B cell (primary cell): ENCODE data around the gene GPR173. TPM values are rescaled to one million over a fixed set of nuclear protein-coding genes. Genes with fewer than 3 reads are reported as not detected.

Source experiments
- ATAC-seq: fragments of 200-7000 bp; cut with Tn5 transposase; one replicate; pipeline ENCODE4 v1.10.0; 2021; ENCODE audit warnings: low read depth, mild to moderate bottlenecking, moderate number of reproducible peaks, moderate library complexity
- CTCF ChIA-PET: fragments of 350-600 bp; sonication (Branson Sonifier 250); formaldehyde crosslinking; loops from one replicate; lab custom pipeline; 2021; ENCODE audit warnings: antibody characterized with exemption, inconsistent platforms; lab: Charles Lee
- POLR2A ChIA-PET: fragments of 350-600 bp; sonication (Branson Sonifier 250); formaldehyde crosslinking; loops from one replicate; lab custom pipeline; 2021; ENCODE audit warnings: antibody characterized with exemption; lab: Charles Lee
- DNase-seq: peaks from one replicate; pipeline ENCODE4 v3.0.0; 2013
- H2AFZ ChIP-seq: 2 replicates; pipeline ENCODE4 v1.6.1; 2012; ENCODE audit warnings: mild to moderate bottlenecking, low read depth, low read length; ENCODE audit not compliant: insufficient read depth, poor library complexity, severe bottlenecking
- H3K27ac ChIP-seq, 2 donors: 1 replicate in 1 of 2; 2 replicates in 1 of 2; pipeline ENCODE4 v1.5.1; 2012 to 2013; ENCODE audit warnings: low read length in 2 of 2, mild to moderate bottlenecking in 2 of 2, moderate library complexity in 1 of 2
- H3K27me3 ChIP-seq, 4 experiments: fragments of 200-600 bp in 1 of 4; sonication (generic) in 1 of 4; replicated peaks in 1 of 4; 1 replicate in 2 of 4; 2 replicates in 2 of 4; pipeline versions ENCODE4 v1.6.1 to v1.7.0; 2013 to 2016; ENCODE audit warnings: low read length in 3 of 4, mild to moderate bottlenecking in 2 of 4, mixed read lengths in 1 of 4, moderate library complexity in 1 of 4; ENCODE audit not compliant: insufficient read depth in 4 of 4, control insufficient read depth in 3 of 4; ENCODE audit errors: control extremely low read depth in 1 of 4
- H3K36me3 ChIP-seq, 2 experiments: replicated peaks in 1 of 2; 1 replicate in 1 of 2; 2 replicates in 1 of 2; pipeline versions ENCODE4 v1.6.1 to v1.7.1; 2013; ENCODE audit warnings: low read length in 1 of 2; ENCODE audit not compliant: insufficient read depth in 2 of 2, control insufficient read depth in 1 of 2; ENCODE audit errors: control extremely low read depth in 1 of 2, extremely low read depth in 1 of 2
- H3K4me1 ChIP-seq, 2 donors: fragments of 200-600 bp in 1 of 2; sonication (generic) in 1 of 2; 1 replicate in 1 of 2; 2 replicates in 1 of 2; pipeline versions ENCODE4 v1.5.1 to v1.6.1; 2013 to 2017; ENCODE audit warnings: low read length in 2 of 2; ENCODE audit not compliant: control insufficient read depth in 2 of 2, insufficient read depth in 2 of 2
- H3K4me2 ChIP-seq: replicated peaks from 2 replicates; pipeline ENCODE3; 2012; ENCODE audit warnings: mild to moderate bottlenecking, low read depth, low read length; ENCODE audit not compliant: poor library complexity, severe bottlenecking
- H3K4me3 ChIP-seq, 5 experiments: fragments of 200-600 bp in 1 of 5; sonication (generic) in 1 of 5; 1 replicate in 3 of 5; 2 replicates in 2 of 5; pipeline versions ENCODE4 v1.5.1 to v1.7.0; 2011 to 2016; ENCODE audit warnings: low read length in 4 of 5, mild to moderate bottlenecking in 4 of 5, low read depth in 2 of 5, control low read depth in 1 of 5, moderate library complexity in 1 of 5; ENCODE audit not compliant: insufficient read depth in 1 of 5; ENCODE audit errors: control extremely low read depth in 1 of 5, extremely low read depth in 1 of 5
- H3K79me2 ChIP-seq: fragments of 200-600 bp; sonication (generic); one replicate; pipeline ENCODE4 v1.6.0; 2016; ENCODE audit warnings: low read length; ENCODE audit not compliant: control insufficient read depth, insufficient read depth
- H3K9ac ChIP-seq: fragments of 200-600 bp; sonication (generic); 2 replicates; pipeline ENCODE4 v1.6.1; 2017; ENCODE audit warnings: mild to moderate bottlenecking, low read length, moderate library complexity
- H3K9me3 ChIP-seq, 3 donors: one replicate each; pipeline versions ENCODE4 v1.6.1 to v1.7.1; 2013; ENCODE audit warnings: low read length in 2 of 3; ENCODE audit not compliant: control insufficient read depth in 2 of 3, insufficient read depth in 1 of 3; ENCODE audit errors: control extremely low read depth in 1 of 3
- H4K20me1 ChIP-seq: 2 replicates; pipeline ENCODE4 v1.6.0; 2012; ENCODE audit warnings: mild to moderate bottlenecking, low read length; ENCODE audit not compliant: insufficient read depth, control insufficient read depth, poor library complexity, severe bottlenecking
- H3K27ac Mint-ChIP-seq: one replicate; pipeline ENCODE4 v1.8.0; 2021; ENCODE audit warnings: mixed read lengths
- H3K27me3 Mint-ChIP-seq: one replicate; pipeline ENCODE4 v1.8.0; 2021; ENCODE audit warnings: mixed read lengths
- H3K4me1 Mint-ChIP-seq: one replicate; pipeline ENCODE4 v1.8.0; 2021; ENCODE audit warnings: mixed read lengths
- H3K4me3 Mint-ChIP-seq: one replicate; pipeline ENCODE4 v1.8.0; 2021; ENCODE audit warnings: mixed read lengths
- H3K9me3 Mint-ChIP-seq: one replicate; pipeline ENCODE4 v1.8.0; 2022; ENCODE audit warnings: mixed read lengths; ENCODE audit not compliant: insufficient read depth
- EZH2 ChIP-seq: IDR thresholded peaks from 2 replicates; pipeline ENCODE4 v1.6.1; 2012; ENCODE audit warnings: borderline replicate concordance, low read depth, mild to moderate bottlenecking, moderate library complexity, low read length; ENCODE audit not compliant: insufficient read depth, poor library complexity, severe bottlenecking
- WGBS: methylation state at CpG from one replicate; pipeline ENCODE4 v1.1.5; 2013; ENCODE audit warnings: missing lambda C conversion rate; ENCODE audit not compliant: insufficient coverage; 5-methylcytosine and 5-hydroxymethylcytosine counted together
- intact Hi-C: fragments of 100-400 bp; cut with micrococcal nuclease; formaldehyde crosslinking; loops from one replicate; pipeline ENCODE4 v1.10.0; 2022
- polyA plus RNA-seq: library from polyadenylated mRNA; depleted of rRNA; stranded (reverse); fragments of >200 nt; gene quantifications from 2 replicates; pipeline ENCODE4 v1.2.3, GENCODE V29; 2012
- total RNA-seq, 2 donors: library from RNA; stranded (reverse); fragments of 120-200 nt in 1 of 2; gene quantifications; 1 replicate in 1 of 2; 2 replicates in 1 of 2; pipeline versions ENCODE4 v1.2.3 to v1.2.4, GENCODE V29; 2013 to 2022
- TF ChIP-seq, protein P1 (sequence below): fragments of 200-600 bp; IDR thresholded peaks from one replicate; pipeline ENCODE4 v1.8.0; 2022; ENCODE audit warnings: antibody characterized with exemption, mild to moderate bottlenecking

The GPR173 gene
- total and polyA plus RNA-seq, 2 donors (not counting 1 experiment from before 2014, with no cell fraction given): 0.12 TPM; not detected in 1

DNA sequence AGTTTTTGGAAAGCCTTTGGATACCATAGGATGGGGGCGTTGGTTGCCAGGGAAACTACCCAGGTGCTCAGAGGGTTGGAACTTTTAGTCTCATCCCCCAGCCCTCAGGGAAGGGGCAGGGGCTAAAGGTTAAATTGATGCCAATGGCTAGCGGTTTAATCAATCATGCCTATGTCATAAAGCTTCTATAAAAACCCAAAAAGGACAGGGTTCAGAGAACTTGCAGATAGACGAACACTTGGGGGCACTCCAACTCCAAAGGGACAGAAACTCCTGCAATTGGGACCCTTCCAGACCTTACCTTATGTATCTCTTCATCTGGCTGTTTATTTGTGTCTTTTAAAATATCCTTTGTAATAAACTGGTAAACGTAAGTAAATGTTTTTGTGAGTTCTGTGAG, 30.0 kb upstream of the GPR173 start:
- Histone ChIP-seq H3K27ac (no peak overlapping the region), H3K9ac (no peak overlapping the region), H2AFZ (no peak overlapping the region), H3K27me3 (peaks cover 0 to 2% (median 0%) of the 10 kb centered on the region in 4 experiments), H3K4me3 (no peak overlapping the region), H3K9me3 (no peaks in the 10 kb centered on the region), H3K4me2 (no peak overlapping the region), H3K4me1 (no peaks in the 10 kb centered on the region), H4K20me1 (no peaks in the 10 kb centered on the region), H3K79me2 (no peaks in the 10 kb centered on the region), H3K36me3 (no peaks in the 10 kb centered on the region)
- POLR2A ChIA-PET: no interaction called here
- Mint-ChIP-seq H3K27ac (no peak overlapping the region), H3K27me3 (peaks cover 5% of the 10 kb centered on the region), H3K4me3 (no peak overlapping the region), H3K4me1 (no peaks in the 10 kb centered on the region), H3K9me3 (no peaks in the 10 kb centered on the region)
- CTCF ChIA-PET: no interaction called here
- WGBS: no CpG with 5 or more reads among the region's 4 CpGs
- ATAC-seq (no peak), DNase-seq (no peak)
- intact Hi-C loops: no loop called here
- TF ChIP-seq, protein P1, sequence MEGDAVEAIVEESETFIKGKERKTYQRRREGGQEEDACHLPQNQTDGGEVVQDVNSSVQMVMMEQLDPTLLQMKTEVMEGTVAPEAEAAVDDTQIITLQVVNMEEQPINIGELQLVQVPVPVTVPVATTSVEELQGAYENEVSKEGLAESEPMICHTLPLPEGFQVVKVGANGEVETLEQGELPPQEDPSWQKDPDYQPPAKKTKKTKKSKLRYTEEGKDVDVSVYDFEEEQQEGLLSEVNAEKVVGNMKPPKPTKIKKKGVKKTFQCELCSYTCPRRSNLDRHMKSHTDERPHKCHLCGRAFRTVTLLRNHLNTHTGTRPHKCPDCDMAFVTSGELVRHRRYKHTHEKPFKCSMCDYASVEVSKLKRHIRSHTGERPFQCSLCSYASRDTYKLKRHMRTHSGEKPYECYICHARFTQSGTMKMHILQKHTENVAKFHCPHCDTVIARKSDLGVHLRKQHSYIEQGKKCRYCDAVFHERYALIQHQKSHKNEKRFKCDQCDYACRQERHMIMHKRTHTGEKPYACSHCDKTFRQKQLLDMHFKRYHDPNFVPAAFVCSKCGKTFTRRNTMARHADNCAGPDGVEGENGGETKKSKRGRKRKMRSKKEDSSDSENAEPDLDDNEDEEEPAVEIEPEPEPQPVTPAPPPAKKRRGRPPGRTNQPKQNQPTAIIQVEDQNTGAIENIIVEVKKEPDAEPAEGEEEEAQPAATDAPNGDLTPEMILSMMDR: no peak
- no peak for TF ChIP-seq EZH2

DNA sequence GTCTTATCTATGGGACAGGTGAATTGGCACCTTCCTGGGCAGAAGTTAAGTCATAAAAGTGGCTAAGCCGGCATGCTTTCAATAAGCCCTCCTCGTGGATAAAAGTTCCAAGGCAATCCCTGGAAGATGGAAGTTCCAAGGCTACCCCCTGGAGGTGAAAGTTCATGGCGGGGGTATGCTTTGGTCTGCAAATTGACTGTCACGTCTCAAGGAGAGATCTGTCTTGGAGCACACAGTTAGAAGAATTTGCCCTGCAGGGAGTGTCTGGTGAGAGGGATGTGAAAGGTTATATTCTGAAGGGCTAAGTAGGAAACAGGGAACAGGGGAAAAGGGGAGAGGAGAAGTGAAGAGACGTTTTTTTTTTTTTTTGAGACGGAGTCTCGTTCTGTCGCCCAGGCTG, 26.2 kb upstream of the GPR173 start:
- CTCF ChIA-PET: no interaction called here
- 88% methylated on average over 2 of the region's 8 CpGs for WGBS
- Mint-ChIP-seq H3K9me3 (no peaks in the 10 kb centered on the region), H3K27me3 (peaks cover 5% of the 10 kb centered on the region), H3K4me3 (no peak overlapping the region), H3K27ac (no peak overlapping the region), H3K4me1 (no peaks in the 10 kb centered on the region)
- intact Hi-C loops: no loop called here
- no peaks in the 10 kb centered on the region for H3K79me2 ChIP-seq
- no peaks in the 10 kb centered on the region for H3K9me3 ChIP-seq
- H3K27ac ChIP-seq: no peak overlapping the region
- H2AFZ ChIP-seq: no peak overlapping the region
- H3K9ac ChIP-seq: no peak overlapping the region
- TF ChIP-seq, protein P1: no peak
- no peak for TF ChIP-seq EZH2
- ATAC-seq (no peak), DNase-seq (no peak)
- no peak overlapping the region for H3K4me2 ChIP-seq
- no peak overlapping the region for H3K4me3 ChIP-seq
- H3K36me3 ChIP-seq: no peaks in the 10 kb centered on the region
- peaks cover 0 to 2% (median 0%) of the 10 kb centered on the region in 4 experiments for H3K27me3 ChIP-seq
- H4K20me1 ChIP-seq: no peaks in the 10 kb centered on the region
- no peaks in the 10 kb centered on the region for H3K4me1 ChIP-seq
- POLR2A ChIA-PET: no interaction called here
